ENCODE results near the gene RMI1.
"Not testable (repeated sequence)": the region's sequence is repeated elsewhere in the genome, so short reads cannot be mapped to it uniquely, and the experiment has no call there.

RMI1 gene

DNA sequence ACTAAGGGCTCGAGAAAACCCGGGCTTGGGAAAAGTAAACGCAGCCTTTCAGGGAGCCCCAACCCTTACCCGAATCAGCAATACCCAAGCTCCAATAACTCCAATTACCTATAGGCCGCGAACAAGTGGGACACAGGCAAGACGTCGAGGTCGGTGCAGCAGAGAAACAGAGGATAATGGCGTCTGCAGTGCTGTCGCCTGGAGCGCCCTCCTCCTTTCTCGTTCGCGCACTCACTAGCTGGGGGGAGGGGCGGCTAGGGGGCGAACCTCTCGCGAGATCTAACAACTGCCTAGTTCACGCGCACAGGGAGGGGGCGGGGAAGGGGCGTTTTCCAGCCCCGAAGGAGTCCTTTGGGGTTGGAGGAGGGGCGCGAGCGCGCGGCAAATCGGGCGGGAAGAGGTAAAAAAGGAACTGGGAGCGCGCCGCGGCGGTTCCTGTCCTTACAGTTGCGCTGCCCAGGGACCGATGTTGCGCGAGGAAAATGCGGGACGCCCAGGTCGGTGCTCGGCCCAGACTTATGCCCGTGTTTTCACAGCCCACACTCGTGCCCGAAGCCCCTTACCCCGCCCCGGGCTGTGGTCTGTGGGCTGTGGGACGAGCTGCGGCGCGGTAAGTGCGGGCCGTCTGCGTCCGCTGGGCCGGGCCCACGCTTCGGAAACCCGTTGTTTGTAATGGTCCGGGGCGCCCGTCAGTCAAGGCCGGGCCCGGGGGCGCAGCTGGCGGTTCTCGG, at the start of gene RMI1:
RMI1 (plus strand) TSS at position 411 of the 731 bp plus-strand sequence. CDS start 20,182 bp downstream, outside the sequence.
- DNase-seq (ENCODE audit: low read depth), result peak; percentile 98

DNA sequence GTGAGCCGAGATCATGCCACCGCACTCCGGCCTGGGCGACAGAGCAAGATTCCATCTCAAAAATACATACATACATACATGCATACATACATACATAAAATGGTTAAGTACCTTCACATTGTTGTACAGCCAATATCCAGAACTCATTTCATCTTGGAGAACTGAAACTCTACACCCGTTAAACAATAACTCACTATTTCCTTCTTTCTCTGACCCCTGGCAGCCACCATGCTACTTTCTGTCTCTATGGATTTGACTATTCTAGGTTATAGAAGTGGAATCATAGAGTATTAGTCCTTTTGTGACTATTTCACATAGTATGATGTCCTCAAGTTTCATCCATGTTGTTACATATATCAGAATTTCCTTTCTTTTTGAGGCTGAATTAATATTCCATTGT, 49.7 kb upstream of the RMI1 start:
- no peak for DNase-seq (ENCODE audit: low read depth)

- DNase-seq (ENCODE audit: low read depth), result no peak
Observed at GRCh38 chr9:83932011-83932410, 48.6 kb upstream of the RMI1 start.

- no peak for DNase-seq (ENCODE audit: low read depth)
Observed at GRCh38 chr9:83932851-83933250, 47.8 kb upstream of the RMI1 start.

DNA sequence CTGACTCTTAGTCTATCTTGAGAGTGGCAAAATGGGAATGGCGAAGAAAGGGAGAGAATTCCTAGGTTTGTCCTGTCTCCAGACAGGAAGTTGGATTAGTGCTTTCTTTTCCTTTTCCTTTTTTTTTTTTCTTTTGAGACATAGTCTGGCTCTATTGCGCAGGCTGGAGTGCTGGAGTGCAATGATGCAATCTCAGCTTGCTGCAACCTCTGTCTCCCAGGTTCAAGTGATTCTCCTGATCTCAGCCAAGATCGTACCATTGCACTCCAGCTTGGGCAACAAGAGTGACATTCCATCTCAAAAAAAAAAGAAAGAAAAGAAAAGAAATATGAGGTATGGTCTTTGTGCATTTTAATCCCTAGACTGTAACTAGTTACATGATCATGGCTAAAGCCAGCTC, 46.8 kb upstream of the RMI1 start:
- no peak for DNase-seq (ENCODE audit: low read depth)

DNA sequence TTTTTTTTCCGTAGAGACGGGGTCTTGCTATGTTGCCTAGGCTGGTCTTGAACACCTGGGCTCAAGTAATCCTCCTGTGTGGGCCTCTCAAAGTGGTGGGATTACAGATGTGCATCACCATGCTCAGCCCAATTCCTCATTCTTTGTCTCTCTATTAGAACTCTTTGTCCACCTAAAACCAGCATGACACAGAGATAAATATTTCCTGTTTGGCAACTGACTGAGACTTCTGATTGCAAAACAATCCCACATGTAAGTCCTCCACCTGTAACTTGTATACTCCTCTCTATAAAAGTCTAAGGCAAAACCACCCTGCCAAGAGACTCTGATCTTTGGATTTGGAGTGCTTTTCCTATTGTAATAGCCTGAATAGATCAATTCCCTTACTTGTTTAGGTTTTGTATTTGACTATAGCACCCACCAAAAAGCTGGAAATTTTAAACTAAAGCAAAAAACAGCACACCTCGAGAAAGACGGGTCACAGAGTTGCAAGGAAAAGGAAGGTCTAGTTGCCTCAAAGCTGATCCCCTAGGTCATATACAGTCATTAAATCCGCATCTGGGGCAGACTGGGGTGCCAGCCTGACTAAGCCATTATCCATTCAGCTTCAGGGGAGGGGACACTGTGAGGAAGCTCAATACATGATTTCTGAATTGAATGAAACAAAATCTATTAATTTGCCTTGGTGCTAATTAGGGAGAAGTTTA, 45.9 kb upstream of the RMI1 start:
- DNase-seq (ENCODE audit: low read depth), result no peak

DNA sequence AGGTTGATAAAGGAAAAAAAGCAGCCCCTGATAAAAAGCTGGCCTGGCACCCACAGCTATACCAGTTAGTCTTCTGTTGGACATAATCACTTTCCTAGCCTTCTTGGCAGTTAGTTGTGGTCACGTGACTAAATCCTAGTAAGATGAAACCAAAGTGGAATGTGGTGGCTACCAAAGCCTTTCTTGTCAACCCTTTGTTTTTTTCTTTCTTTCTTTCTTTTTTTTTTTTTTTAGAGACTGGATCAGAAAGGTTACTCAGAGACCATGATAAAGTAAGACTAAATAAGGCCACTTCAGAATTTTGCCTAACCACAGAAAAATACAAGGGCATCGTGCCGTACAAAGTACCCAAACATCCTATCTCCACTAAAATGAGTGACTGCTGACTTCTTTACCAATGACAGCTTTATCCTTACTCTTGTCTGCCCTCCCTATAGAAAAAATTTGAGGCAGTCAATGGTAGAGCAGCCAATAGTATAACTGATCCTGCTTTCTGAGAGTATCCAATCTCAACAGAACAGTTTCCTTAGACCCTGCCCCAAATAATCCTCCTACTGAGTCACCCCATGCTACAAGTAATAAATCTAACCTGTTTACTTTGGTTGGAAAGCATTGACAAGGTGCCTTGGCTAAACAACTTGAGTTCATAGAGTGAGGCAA, 45.2 kb upstream of the RMI1 start:
- no peak for DNase-seq (ENCODE audit: low read depth)

DNA sequence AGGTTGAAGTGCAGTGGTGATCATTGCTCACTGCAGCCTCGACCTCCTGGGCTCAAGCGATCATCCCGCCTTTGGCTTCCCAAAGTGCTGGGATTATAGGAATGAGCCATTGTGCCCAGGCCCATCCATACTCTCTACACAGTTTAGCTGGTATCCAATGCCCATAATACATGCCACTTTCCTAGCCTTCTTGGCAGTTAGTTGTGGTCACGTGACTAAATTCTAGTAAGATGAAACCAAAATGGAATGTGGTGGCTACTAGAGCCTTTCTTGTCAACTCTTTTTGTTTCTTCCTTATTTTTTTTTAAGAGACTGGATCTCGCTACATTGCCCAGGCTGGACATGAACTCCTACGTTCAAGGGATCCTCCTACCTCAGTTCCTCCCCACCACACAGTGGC, 44.1 kb upstream of the RMI1 start:
- no peak for DNase-seq (ENCODE audit: low read depth)

- peak; percentile 3 for DNase-seq (ENCODE audit: low read depth)
Observed at GRCh38 chr9:83937861-83938455, 42.6 kb upstream of the RMI1 start.

- DNase-seq (ENCODE audit: low read depth), result no peak
Observed at GRCh38 chr9:83940590-83941303, 39.9 kb upstream of the RMI1 start.

- not testable (repeated sequence) for DNase-seq (ENCODE audit: low read depth)
Observed at GRCh38 chr9:83948096-83948495, 32.5 kb upstream of the RMI1 start.

GRCh38 chr9:83956086-83956435, 24.5 kb upstream of the RMI1 start:
- DNase-seq (ENCODE audit: low read depth), result peak; percentile 4

DNA sequence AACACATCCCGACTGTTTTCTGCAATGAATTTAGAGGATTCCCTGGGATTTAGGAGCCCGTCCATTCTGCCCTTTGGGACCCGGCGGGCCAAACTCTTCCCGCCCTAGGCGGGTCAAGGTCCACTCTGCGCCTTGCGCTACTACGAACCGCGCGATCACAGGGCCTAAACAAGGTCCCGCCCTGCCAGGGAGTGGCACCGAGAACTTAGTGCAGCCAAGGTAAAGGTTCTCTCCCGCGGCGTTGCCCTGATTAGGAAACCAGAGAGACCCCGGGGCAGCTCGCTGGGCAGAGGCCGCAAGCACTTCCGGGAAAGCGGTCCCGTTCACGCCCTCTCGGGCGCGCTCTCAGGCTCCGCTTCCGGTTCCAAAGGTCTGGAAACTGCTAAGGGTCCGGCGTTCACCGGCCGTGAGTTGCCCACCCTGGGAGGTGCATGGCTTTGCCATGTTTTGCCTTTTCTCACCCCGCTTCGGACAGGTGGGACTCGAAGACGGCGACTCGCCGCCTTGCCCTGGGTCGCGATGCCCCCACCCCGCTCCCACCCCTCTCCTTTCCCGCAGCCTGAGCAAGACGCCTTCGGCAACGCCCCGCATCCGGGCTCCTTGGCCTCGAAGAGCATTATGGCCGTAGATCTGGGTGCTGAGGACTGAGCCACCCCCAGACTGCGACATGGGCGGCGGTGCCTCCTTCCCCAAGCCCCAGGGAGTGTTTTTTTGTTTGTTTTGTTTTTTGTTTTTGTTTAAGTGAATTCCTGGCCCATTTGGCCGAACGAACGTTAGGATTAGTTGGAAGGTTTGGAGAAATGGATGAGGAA, 24.0 kb upstream of the RMI1 start:
- peak; percentile 37 for DNase-seq (ENCODE audit: low read depth)

- DNase-seq (ENCODE audit: low read depth), result no peak
Observed at GRCh38 chr9:83957248-83957513, 23.4 kb upstream of the RMI1 start.

- no peak for DNase-seq (ENCODE audit: low read depth)
Observed at GRCh38 chr9:83959061-83959460, 21.5 kb upstream of the RMI1 start.

DNA sequence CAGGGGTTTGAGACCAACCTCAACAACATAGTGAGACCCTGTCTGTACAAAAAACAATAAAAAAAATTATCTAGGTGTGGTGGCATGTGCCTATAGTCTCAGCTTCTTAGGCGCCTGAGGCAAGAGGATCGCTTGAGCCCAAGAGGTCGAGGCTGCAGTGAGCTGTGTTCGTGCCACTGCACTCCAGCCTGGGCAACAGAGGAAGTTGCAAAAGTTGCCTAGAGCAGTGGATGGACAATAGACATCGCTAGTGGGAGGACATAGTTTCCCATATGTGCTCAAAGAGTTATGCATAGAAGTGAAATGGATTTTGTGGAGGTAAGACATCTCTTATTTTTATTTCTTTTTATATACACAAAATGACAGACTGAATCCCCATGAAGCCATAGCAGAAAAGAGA, 19.6 kb upstream of the RMI1 start:
- DNase-seq (ENCODE audit: low read depth), result no peak

- DNase-seq (ENCODE audit: low read depth), result no peak
Observed at GRCh38 chr9:83962165-83962564, 18.4 kb upstream of the RMI1 start.

DNA sequence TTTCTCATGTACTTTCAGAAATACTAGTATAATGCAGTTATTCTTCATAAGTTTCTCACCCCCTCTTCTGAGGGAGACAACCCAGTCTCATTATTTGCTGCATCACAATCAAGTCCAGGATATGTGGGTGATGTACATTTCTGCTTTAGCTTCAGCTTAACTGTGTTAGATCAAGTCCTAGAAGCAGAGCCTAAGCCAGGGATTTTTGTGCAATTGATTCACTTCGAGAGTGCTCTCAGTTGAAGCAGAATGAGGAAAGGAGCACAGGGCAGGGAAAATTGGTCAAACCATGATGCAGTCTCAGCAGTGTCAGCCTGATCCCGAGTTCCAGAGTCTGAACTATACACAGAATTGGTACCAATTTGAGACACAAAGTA, 15.6 kb upstream of the RMI1 start:
- no peak for DNase-seq (ENCODE audit: low read depth)

DNA sequence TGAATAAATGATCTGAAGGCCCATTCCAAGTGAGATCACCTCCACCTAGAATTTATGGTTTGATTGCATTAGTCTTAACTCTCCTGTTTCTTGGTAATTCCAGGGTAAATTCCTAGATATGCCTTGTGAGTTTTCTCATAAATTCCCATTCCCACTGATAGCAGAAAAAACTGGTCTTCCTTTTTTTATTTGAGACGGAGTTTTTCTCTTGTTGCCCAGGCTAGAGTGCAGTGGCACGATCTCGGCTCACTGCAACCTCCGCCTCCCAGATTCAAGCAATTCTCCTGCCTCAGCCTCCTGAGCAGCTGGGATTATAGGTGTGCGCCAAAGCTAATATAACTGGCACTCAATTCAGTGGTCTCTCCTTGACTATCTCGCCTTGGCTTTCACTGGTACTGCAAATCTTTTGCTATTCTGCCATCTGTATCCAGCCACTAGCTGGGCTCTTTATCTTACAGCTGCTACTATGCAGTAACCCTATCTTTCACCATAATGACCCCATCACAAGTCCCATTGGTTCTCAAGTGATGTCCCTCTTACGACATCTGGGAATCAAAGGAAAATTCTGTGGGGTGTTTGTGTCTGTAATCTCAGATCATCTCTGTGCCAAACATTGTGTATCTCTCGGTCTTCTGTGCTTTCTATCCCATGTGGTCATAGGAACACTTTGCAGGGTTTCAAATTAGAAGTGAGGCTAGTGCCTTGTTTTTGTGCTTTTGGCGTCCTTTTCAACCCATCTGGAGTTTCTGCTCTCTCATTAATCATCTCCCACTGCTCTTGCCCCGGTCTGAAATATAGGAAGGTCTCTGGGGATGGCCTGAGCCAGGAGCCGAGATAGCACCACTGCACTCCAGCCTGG, 15.0 kb upstream of the RMI1 start:
- DNase-seq (ENCODE audit: low read depth), result no peak

DNA sequence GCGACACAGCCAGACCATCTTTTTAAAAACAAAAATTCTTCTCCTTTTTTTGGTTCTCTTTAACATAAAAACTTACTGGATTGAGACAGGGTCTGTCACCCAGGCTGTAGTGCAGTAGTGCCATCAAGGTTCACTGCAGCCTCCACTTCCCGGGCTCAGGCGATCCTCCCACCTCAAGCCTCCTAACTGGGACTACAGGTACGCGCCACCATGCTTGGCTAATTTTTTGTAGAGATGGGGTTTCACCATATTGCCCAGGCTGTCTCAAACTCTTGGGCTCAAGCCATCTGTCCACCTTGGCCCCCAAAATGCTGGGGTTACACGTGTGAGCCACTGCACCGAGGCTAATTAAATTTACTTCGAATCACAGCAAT, 14.4 kb upstream of the RMI1 start:
- no peak for DNase-seq (ENCODE audit: low read depth)

- DNase-seq (ENCODE audit: low read depth), result no peak
Observed at GRCh38 chr9:83967073-83967472, 13.5 kb upstream of the RMI1 start.
